ENCODE measurements around the gene PLLP. TPM values are rescaled to one million over a fixed set of nuclear protein-coding genes. Genes with fewer than 3 reads are reported as not detected.

PLLP gene
- total RNA-seq, 2 experiments from 2014 or later, result 0.22 TPM; not detected in 1

DNA sequence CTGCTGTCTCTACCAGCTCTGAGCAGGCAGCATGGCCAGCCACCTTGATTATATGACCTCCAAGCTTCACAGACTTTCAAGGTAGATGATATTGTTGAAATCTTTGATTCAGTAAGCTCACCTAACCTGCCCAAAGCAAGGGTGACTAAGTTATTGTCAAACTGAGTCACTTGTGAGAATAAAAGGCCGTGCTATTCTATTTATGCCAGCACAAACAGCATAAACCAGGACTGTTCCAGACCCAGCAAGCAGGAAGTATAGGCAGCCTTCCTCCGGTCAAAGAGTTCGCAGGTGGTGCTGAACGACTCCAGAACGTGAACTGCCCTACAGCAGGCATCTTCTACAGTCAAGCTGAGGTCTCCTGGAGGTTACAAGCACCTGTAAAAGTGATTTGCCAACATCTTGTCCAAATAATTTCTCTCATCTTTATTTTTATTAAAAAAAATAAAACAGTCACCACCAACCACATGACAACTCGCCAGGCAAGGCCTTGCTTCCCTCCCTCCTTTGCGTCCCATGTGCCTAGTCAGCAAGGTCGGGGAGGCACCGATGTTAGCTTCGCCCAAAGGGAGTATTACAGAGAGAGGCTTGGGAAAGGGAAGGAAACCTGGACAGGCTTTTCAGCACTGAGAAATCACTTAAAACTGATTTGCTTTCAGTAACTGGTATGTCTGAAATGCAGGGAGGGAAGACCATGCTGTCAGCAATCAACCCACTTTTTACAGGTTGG lies 28.6 kb downstream of the PLLP start:
- Histone ChIP-seq H3K4me2 (ENCODE audit: low read length) (no peak overlapping the region), H3K27ac (ENCODE audit: low read depth, low read length, poor library complexity, severe bottlenecking) (no peak overlapping the region), H3K9me2 (ENCODE audit: insufficient read depth, low read length) (no peaks in the 10 kb centered on the region), H3K79me2 (ENCODE audit: insufficient read depth, low read depth, low read length) (no peaks in the 10 kb centered on the region), H3K36me3 (ENCODE audit: insufficient read depth, low read length) (peaks cover 32% of the 10 kb centered on the region), H3K4me1 (ENCODE audit: insufficient read depth, low read length, poor library complexity, severe bottlenecking) (peaks cover 9% of the 10 kb centered on the region), H3K9me3 (ENCODE audit: low read length) (peaks cover 10% of the 10 kb centered on the region), H2AFZ (ENCODE audit: low read length) (no peak overlapping the region), H3K4me3 (ENCODE audit: low read depth, low read length, poor library complexity, severe bottlenecking) (no peak overlapping the region), H4K20me1 (ENCODE audit: insufficient read depth, low read length) (no peaks in the 10 kb centered on the region)
- intact Hi-C loops (cut with micrococcal nuclease; ENCODE audit: unreplicated experiment), result no loop called here
- TF ChIP-seq CTCF (conservative IDR thresholded peaks at IDR 0.05; ENCODE audit: low read length) (no peak), EZH2phosphoT487 (IDR thresholded peaks at IDR 0.05; ENCODE audit: borderline replicate concordance, low read depth, low read length) (no peak)
- ChIA-PET CTCF (ENCODE audit: unreplicated experiment) (interaction anchor here (0.6 kb wide), 1 partner anchor 162 kb away, joined by 12 read pairs; no protein-coding TSS in a partner anchor), POLR2A (interaction anchor here (1.1 kb wide), 1 partner anchor 10 kb away, joined by 5 read pairs; no protein-coding TSS in a partner anchor)
- DNase-seq (ENCODE audit: low spot score), result no peak
- BruUV-seq (replicated peaks), result no TSS peak

GRCh38 chr16:57253466-57253865 lies 31.0 kb downstream of the PLLP start:
- no peak overlapping the region for H3K27ac ChIP-seq (ENCODE audit: low read depth, low read length, poor library complexity, severe bottlenecking)
- CTCF ChIA-PET (ENCODE audit: unreplicated experiment), result no interaction called here
- intact Hi-C loops (cut with micrococcal nuclease; ENCODE audit: unreplicated experiment), result no loop called here

More at GRCh38 chr16:57253466-57253865, 31.0 kb downstream of the PLLP start:
- H3K9me3 ChIP-seq (ENCODE audit: low read length), result peaks cover 10% of the 10 kb centered on the region
- DNase-seq (ENCODE audit: low spot score), result no peak
- no peaks in the 10 kb centered on the region for H3K9me2 ChIP-seq (ENCODE audit: insufficient read depth, low read length)
- POLR2A ChIA-PET, result no interaction called here
- no peaks in the 10 kb centered on the region for H3K79me2 ChIP-seq (ENCODE audit: insufficient read depth, low read depth, low read length)
- no TSS peak for BruUV-seq (replicated peaks)
- no peak overlapping the region for H3K4me3 ChIP-seq (ENCODE audit: low read depth, low read length, poor library complexity, severe bottlenecking)
- H3K4me1 ChIP-seq (ENCODE audit: insufficient read depth, low read length, poor library complexity, severe bottlenecking), result no peaks in the 10 kb centered on the region
- no peak overlapping the region for H3K4me2 ChIP-seq (ENCODE audit: low read length)
- no peak overlapping the region for H2AFZ ChIP-seq (ENCODE audit: low read length)
- peaks cover 50% of the 10 kb centered on the region for H3K36me3 ChIP-seq (ENCODE audit: insufficient read depth, low read length)
- no peaks in the 10 kb centered on the region for H4K20me1 ChIP-seq (ENCODE audit: insufficient read depth, low read length)
- no peak for TF ChIP-seq EZH2phosphoT487 (IDR thresholded peaks at IDR 0.05; ENCODE audit: borderline replicate concordance, low read depth, low read length)
- TF ChIP-seq CTCF (conservative IDR thresholded peaks at IDR 0.05; ENCODE audit: low read length), result no peak

Data from OCI-LY7 (cell line).